ENCODE results near the gene GAK.
A peak's percentile ranks its signal among the peaks of the same experiment; 100 is the strongest.
"Not testable (repeated sequence)": the region's sequence is repeated elsewhere in the genome, so short reads cannot be mapped to it uniquely, and the experiment has no call there.

The GAK gene

GRCh38 chr4:825063-825970 is 106.8 kb downstream of the GAK start:
- DNase-seq = peak; percentile 28

- DNase-seq = no peak
Measured at GRCh38 chr4:824461-825062, 107.6 kb downstream of the GAK start.

GRCh38 chr4:823761-824460 is 108.2 kb downstream of the GAK start:
- no peak for DNase-seq

- DNase-seq = no peak
Measured at GRCh38 chr4:823176-823760, 108.8 kb downstream of the GAK start.

- DNase-seq = no peak
Measured at GRCh38 chr4:822361-823175, 109.5 kb downstream of the GAK start.

- DNase-seq = no peak
Measured at GRCh38 chr4:821631-822030, 110.5 kb downstream of the GAK start.

GRCh38 chr4:821181-821591 is 110.9 kb downstream of the GAK start:
- no peak for DNase-seq

GRCh38 chr4:820230-821172 is 111.6 kb downstream of the GAK start:
- DNase-seq = no peak

GRCh38 chr4:819401-820229 is 112.5 kb downstream of the GAK start:
- DNase-seq = no peak

- DNase-seq = no peak
Measured at GRCh38 chr4:818106-818921, 113.8 kb downstream of the GAK start.

- no peak for DNase-seq
Measured at GRCh38 chr4:815464-816146, 116.5 kb downstream of the GAK start.

- no peak for DNase-seq
Measured at GRCh38 chr4:814312-814850, 117.7 kb downstream of the GAK start.

GRCh38 chr4:813900-814299 is 118.2 kb downstream of the GAK start:
- DNase-seq = no peak

- no peak for DNase-seq
Measured at GRCh38 chr4:808860-809570, 123.1 kb downstream of the GAK start.

GRCh38 chr4:807792-808191 is 124.3 kb downstream of the GAK start:
- no peak for DNase-seq

- not testable (repeated sequence) for DNase-seq
Measured at GRCh38 chr4:806979-807378, 125.1 kb downstream of the GAK start.

GRCh38 chr4:804804-805203 is 127.3 kb downstream of the GAK start:
- no peak for DNase-seq

GRCh38 chr4:803884-804283 is 128.2 kb downstream of the GAK start:
- no peak for DNase-seq
